Natural killer cell (primary cell): ENCODE measurements around the gene NAXE. TPM values are rescaled to one million over a fixed set of nuclear protein-coding genes. Genes with fewer than 3 reads are reported as not detected.

Source experiments
- ATAC-seq, 3 donors: fragments of 150-1000 bp in 2 of 3; fragments of 200-7000 bp in 1 of 3; cut with Tn5 transposase; 1 replicate in 1 of 3; 2 replicates in 2 of 3; pipeline ENCODE4 v1.10.0; 2021; ENCODE audit warnings: mild to moderate bottlenecking in 2 of 3, moderate library complexity in 2 of 3
- DNase-seq, 2 donors: peaks; one replicate each; pipeline versions ENCODE4 v3.0.0 to v3.0.0-alpha.2; 2013 to 2021; ENCODE audit warnings: mixed read lengths in 1 of 2
- H3K27ac ChIP-seq: one replicate; pipeline ENCODE4 v1.5.1; 2013; ENCODE audit warnings: mild to moderate bottlenecking, low read length
- H3K27me3 ChIP-seq: one replicate; pipeline ENCODE4 v1.6.1; 2013; ENCODE audit warnings: low read length; ENCODE audit not compliant: control insufficient read depth, insufficient read depth
- H3K36me3 ChIP-seq: one replicate; pipeline ENCODE4 v1.6.1; 2013; ENCODE audit warnings: low read length; ENCODE audit not compliant: control insufficient read depth, insufficient read depth
- H3K4me1 ChIP-seq: one replicate; pipeline ENCODE4 v1.6.1; 2013; ENCODE audit warnings: low read length; ENCODE audit not compliant: control insufficient read depth, insufficient read depth
- H3K4me3 ChIP-seq: one replicate; pipeline ENCODE4 v1.5.1; 2013; ENCODE audit warnings: low read length
- H3K9me3 ChIP-seq: one replicate; pipeline ENCODE4 v1.6.1; 2013; ENCODE audit warnings: low read length; ENCODE audit not compliant: control insufficient read depth, insufficient read depth
- H3K27ac Mint-ChIP-seq, 2 donors: one replicate each; pipeline ENCODE4 v1.8.0; 2022; ENCODE audit warnings: mild to moderate bottlenecking in 2 of 2, mixed read lengths in 2 of 2, moderate library complexity in 1 of 2
- H3K27me3 Mint-ChIP-seq, 2 donors: one replicate each; pipeline ENCODE4 v1.8.0; 2022; ENCODE audit warnings: low read depth in 2 of 2, mixed read lengths in 2 of 2
- H3K36me3 Mint-ChIP-seq: one replicate; pipeline ENCODE4 v1.8.0; 2022; ENCODE audit warnings: mixed read lengths
- H3K4me1 Mint-ChIP-seq, 2 donors: one replicate each; pipeline ENCODE4 v1.8.0; 2022; ENCODE audit warnings: mixed read lengths in 2 of 2
- H3K4me3 Mint-ChIP-seq: one replicate; pipeline ENCODE4 v1.8.0; 2022; ENCODE audit warnings: mild to moderate bottlenecking, moderate library complexity, mixed read lengths
- H3K9me3 Mint-ChIP-seq, 2 donors: one replicate each; pipeline ENCODE4 v1.8.0; 2022; ENCODE audit warnings: mixed read lengths in 2 of 2
- CTCF ChIP-seq: fragments of 200-600 bp; IDR thresholded peaks from one replicate; pipeline ENCODE4 v1.8.0; 2022; ENCODE audit warnings: antibody characterized with exemption
- WGBS: methylation state at CpG from one replicate; pipeline ENCODE4 v1.1.7; 2013; ENCODE audit warnings: missing lambda C conversion rate; ENCODE audit not compliant: insufficient coverage; 5-methylcytosine and 5-hydroxymethylcytosine counted together
- intact Hi-C: fragments of 100-400 bp; cut with micrococcal nuclease; formaldehyde crosslinking; loops from one replicate; pipeline ENCODE4 v1.14.2; 2022
- total RNA-seq, 4 donors: library from RNA; stranded (reverse); fragments of 120-200 nt in 1 of 4; gene quantifications; one replicate each; pipeline versions ENCODE4 v1.2.3 to v1.2.4, GENCODE V29; 2013 to 2022

Gene NAXE
- total RNA-seq: 10 to 100 TPM; 32.6 to 52.5 (median 36.6) TPM
- total RNA-seq (2013): 48.5 TPM

DNA sequence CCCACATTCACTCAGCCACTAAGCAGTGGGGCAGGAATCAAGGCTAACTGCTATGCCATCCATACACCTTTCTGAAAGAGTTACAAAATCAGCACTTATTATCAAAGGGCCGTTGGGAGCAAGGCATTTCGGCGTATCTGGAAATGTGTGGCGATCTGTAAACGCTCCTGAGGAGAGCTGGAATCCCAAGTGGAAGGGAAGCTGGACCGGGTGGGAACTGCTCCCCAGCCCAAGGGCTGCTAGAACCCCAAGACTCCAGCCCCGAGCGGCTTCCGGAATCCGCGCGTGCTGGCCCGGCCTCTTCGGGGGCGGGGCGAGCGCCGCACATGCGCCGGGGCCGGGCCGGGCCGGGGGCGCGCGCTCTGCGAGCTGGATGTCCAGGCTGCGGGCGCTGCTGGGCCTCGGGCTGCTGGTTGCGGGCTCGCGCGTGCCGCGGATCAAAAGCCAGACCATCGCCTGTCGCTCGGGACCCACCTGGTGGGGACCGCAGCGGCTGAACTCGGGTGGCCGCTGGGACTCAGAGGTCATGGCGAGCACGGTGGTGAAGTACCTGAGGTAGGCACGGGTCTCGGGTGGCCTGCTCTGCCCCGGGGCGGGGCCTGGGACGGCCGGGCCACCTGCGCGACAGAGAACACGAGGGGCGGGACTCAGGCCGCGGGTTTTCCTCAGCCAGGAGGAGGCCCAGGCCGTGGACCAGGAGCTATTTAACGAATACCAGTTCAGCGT, at the start of gene NAXE:
Gene NAXE, plus strand, starts transcription at position 345 of the 726 bp plus-strand sequence. Its CDS starts 29 bp downstream, at position 374.
- Histone ChIP-seq H3K9me3 (no peaks in the 10 kb centered on the region), H3K4me3 (peak within 1 kb of the TSS; percentile 57), H3K36me3 (peaks cover 7% of the 10 kb centered on the region), H3K27me3 (no peaks in the 10 kb centered on the region), H3K27ac (peak within 1 kb of the TSS; percentile 71), H3K4me1 (peaks cover 16% of the 10 kb centered on the region)
- H3K36me3 Mint-ChIP-seq: no peaks in the 10 kb centered on the region
- no peaks in the 10 kb centered on the region for H3K27me3 Mint-ChIP-seq
- peak within 1 kb of the TSS; percentile 85 for H3K4me3 Mint-ChIP-seq
- H3K4me1 Mint-ChIP-seq: peaks cover 14 to 20% of the 10 kb centered on the region in 2 donors
- DNase-seq (peak; percentile 71 to 85), ATAC-seq (peak; percentile 95 to 98 (median 97))
- H3K9me3 Mint-ChIP-seq: no peaks in the 10 kb centered on the region
- peak within 1 kb of the TSS; percentile 82 to 87 for H3K27ac Mint-ChIP-seq
- no peak for TF ChIP-seq CTCF
- under 1% methylated on average over 60 of the region's 60 CpGs for WGBS
- intact Hi-C loops: loop anchor here (1.0 kb wide), 1 partner anchor 10 kb away; the partner anchor contains the start of gene GPATCH4

GRCh38 chr1:156543066-156543465, 48.5 kb upstream of the NAXE start:
- no peak for ATAC-seq
- Mint-ChIP-seq H3K27ac (no peak overlapping the region), H3K4me1 (peaks cover 9 to 20% of the 10 kb centered on the region in 2 donors), H3K4me3 (no peak overlapping the region), H3K36me3 (no peaks in the 10 kb centered on the region), H3K27me3 (no peaks in the 10 kb centered on the region), H3K9me3 (no peaks in the 10 kb centered on the region)
- Histone ChIP-seq H3K4me1 (peaks cover 4% of the 10 kb centered on the region), H3K27me3 (no peaks in the 10 kb centered on the region), H3K27ac (no peak overlapping the region), H3K9me3 (no peaks in the 10 kb centered on the region), H3K4me3 (no peak overlapping the region), H3K36me3 (no peaks in the 10 kb centered on the region)
- intact Hi-C loops: no loop called here
- no peak for DNase-seq
- TF ChIP-seq CTCF: no peak
- 91% methylated on average over 1 of the region's 1 CpG for WGBS

DNA sequence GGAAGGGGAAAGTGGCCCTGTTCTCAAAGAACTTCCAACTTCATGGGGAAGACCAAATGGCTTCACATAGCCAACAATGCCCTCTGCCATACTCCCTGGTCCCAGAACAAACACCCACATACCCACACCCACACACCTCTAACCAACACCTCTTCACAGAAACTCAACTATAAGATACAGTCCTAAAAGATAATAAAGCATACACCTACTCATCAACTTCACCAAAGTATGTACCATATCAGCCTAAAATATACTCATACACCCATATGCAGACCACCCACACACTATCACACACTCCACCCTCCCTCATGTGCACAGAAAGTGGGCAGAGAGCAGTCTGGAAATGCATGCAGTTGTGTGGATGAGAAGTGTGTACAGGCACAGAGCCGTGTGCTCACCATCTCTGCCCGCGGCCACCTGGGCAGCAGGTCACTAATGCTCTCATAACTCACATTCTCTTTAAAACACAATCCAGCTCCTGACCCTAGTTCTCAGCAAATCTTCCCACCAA, 46.9 kb upstream of the NAXE start:
- no peaks in the 10 kb centered on the region for H3K9me3 ChIP-seq
- no peaks in the 10 kb centered on the region for H3K36me3 ChIP-seq
- no peaks in the 10 kb centered on the region for H3K27me3 Mint-ChIP-seq
- H3K4me1 ChIP-seq: no peaks in the 10 kb centered on the region
- no peak overlapping the region for H3K4me3 ChIP-seq
- ATAC-seq (no peak), DNase-seq (no peak)
- no peak overlapping the region for H3K27ac Mint-ChIP-seq
- no peak overlapping the region for H3K27ac ChIP-seq
- WGBS: 100% methylated on average over 3 of the region's 3 CpGs
- no peak overlapping the region for H3K4me3 Mint-ChIP-seq
- no peaks in the 10 kb centered on the region for H3K36me3 Mint-ChIP-seq
- TF ChIP-seq CTCF: no peak
- H3K9me3 Mint-ChIP-seq: no peaks in the 10 kb centered on the region
- H3K27me3 ChIP-seq: no peaks in the 10 kb centered on the region
- H3K4me1 Mint-ChIP-seq: peaks cover 0 to 10% of the 10 kb centered on the region in 2 donors
- intact Hi-C loops: no loop called here
